NCI-H128 (cell line): ENCODE results near the gene EXOC3L2.
A peak's percentile ranks its signal among the peaks of the same experiment; 100 is the strongest.

ENCODE experiments used
- DNase-seq: peaks from one replicate; lab custom pipeline; 2025; ENCODE audit not compliant: unreplicated experiment; lab: John Stamatoyannopoulos, UW

EXOC3L2 gene

GRCh38 chr19:45182758-45183157 lies 62.4 kb downstream of the EXOC3L2 start:
- no peak for DNase-seq

DNA sequence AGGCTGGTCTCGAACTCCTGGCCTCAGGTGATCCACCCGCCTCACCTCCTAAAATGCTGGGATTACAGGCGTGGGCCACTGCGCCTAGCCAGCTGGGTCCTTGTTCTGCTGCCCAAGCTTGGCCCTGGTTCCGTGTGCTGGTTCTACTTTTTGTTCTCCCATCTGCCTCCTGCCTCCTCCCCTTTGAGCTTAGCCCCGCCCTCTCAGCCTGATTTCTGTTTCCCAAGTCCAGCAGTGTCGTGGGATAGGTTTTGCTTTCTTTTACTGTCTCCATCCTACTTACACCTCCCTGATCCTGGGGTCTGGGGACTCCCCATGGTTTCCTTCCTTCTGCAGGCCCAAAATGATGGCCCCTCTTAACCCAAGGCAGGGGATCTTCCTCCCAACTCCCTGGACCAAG lies 64.3 kb downstream of the EXOC3L2 start:
- no peak for DNase-seq

- no peak for DNase-seq
Measured at GRCh38 chr19:45179892-45180370, 65.3 kb downstream of the EXOC3L2 start.

DNA sequence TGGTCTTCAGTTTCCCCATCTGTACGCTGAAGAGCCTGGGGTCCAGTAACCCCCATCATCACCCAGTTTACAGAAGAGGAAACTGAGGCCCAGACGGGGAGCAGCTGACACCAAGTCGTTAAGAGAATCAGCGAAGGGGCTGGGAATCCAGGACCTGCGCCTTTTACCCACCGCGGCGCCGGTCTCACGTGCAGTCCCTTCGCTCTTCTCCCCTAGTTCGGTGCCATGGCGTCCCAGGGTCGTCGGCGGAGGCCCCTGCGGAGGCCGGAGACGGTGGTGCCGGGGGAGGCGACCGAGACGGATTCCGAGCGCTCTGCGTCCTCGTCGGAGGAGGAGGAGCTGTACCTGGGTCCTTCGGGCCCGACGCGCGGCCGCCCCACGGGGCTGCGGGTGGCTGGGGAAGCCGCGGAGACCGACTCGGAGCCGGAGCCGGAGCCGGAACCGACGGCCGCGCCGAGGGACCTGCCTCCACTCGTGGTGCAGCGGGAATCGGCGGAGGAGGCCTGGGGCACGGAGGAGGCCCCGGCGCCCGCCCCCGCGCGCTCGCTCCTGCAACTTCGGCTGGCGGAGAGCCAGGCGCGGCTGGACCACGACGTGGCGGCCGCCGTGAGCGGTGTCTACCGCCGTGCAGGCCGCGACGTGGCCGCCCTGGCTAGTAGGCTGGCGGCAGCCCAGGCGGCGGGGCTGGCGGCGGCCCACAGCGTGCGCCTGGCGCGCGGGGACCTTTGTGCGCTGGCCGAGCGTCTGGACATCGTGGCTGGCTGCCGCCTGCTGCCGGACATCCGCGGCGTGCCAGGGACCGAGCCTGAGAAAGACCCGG lies 65.9 kb downstream of the EXOC3L2 start:
- DNase-seq: no peak

GRCh38 chr19:45178262-45179071 lies 66.7 kb downstream of the EXOC3L2 start, which contains the start of gene BLOC1S3:
TSS of gene BLOC1S3 (plus strand) at chr19:45178784. CDS start at chr19:45179297, 513 bp downstream.
- DNase-seq: peak; percentile 100

GRCh38 chr19:45177817-45178261 lies 67.4 kb downstream of the EXOC3L2 start, which contains the start of gene TRAPPC6A:
TSS of gene TRAPPC6A (minus strand) at chr19:45178237. CDS start at chr19:45178218, 19 bp downstream.
- DNase-seq: no peak

DNA sequence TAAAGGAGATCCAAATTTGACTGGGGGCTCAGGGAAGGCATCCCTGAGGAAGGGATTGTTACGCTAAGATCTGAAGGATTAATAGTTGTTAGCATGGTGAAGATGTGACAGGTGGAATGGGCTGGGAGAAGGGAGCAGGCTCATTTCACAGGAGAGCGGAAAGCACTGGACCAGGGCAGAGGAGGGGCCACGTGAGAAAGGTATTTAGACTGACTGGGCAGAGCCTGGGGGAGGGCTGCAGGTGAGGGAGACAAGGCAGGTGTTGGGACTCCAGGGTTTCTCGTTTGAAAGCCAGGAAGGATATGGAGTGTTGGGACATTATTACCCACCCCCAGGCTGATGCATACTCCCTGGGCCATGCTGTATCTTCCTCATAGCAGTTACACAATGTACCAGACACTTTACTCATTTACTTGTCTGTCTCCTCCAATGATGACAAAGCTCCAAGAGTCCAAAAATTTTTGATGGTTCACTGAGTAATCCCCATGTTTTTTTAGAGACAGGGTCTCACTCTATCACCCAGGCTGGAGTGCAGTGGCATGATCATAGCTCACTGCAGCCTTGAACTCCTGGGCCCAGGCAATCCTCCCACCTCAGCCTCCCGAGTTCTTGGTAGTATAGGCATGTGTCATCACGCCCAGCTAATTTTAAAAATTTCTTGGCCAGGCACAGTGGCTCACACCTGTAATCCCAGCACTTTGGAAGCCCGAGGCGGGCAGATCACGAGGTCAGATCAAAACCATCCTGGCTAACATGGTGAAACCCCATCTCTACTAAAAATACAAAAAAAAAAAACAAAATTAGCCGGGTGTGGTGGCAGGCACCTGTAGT lies 69.5 kb downstream of the EXOC3L2 start:
- no peak for DNase-seq

DNA sequence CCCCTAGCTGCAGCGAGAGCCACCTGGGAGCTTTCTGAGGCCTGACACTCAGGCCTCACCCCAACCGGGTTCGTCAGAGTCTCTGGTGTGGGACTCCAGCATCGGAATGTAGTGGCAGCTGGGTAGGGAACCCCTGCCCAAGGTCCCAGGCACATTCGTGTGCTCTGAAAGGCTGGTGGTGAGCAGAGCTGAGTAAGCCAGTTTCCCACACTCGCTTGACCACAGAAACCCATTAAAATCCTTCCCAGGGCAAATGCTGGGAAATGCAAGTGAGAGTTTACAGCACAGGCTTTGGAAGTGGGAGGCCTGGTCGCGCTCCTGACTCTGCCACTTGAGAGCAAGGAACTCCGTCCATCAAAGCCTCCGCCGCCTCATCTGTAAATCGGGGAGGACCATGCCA lies 71.4 kb downstream of the EXOC3L2 start:
- DNase-seq: no peak

DNA sequence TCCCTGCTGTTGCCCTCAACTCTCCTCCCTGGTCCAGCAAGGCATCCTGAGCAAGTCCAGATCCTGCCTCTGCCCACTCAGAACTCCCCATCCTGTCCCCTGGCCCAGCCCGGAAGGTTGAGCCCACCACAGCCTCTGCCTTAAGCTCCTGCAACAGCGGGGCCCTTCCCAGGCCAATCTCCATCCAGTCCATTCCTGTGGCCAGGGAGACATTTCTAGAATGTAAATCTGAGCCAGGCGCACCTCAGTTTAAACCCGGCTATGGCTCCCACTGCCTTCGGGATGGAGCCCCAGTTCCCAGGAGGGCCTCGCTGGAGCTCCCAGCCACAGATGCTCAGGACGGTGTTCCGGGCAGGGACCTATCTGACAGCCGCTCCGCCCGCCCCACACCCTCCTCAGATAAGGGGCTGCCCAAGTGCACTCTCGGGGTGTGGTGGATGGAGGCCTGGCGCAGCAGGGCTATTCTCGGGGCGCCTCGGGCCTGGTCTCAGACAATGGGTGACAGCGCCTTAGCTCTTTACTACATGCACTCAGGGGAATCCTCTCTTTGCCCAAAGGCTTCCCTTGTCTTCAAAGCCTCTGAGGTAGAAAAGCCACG lies 72.5 kb downstream of the EXOC3L2 start:
- DNase-seq: no peak

DNA sequence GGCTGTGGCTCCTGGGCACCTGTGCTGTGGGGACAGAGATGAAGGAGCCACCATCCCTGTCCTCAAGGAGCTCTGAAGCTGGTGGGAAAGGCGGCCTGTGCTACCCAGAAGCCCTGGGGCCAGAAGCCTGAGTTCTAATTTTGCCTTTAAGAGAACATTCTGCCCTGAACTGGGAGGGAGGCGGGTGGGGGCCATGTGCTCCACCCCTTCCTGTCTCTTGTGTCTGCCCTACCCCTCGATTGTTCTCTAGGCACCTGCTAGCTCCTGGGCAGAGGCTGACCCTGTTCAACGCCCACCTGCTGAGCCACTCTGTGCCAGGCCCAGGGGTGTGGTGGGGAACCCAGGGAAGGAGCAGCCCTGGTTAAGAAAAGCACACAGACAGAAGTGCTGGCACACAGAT lies 73.0 kb downstream of the EXOC3L2 start:
- DNase-seq: no peak

DNA sequence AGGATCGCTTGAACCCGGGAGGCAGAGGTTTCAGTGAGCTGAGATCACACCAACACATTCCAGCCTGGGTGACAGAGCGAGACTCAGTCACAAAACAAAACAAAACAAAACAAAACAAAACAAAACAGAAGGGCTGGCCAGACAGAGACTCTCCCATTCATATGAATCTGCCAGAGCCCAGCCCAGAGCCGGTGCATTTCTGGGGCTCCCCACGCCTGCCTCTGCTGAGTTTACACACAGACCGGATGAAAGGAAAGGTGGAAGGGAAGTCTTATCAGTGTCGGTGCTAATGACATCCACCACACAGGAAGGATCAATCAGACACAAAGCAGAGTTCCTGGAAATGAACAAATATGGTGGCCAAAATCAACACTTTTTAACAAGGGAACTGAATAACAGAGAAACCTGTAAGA lies 74.0 kb downstream of the EXOC3L2 start:
- no peak for DNase-seq

GRCh38 chr19:45170146-45171106 lies 74.8 kb downstream of the EXOC3L2 start:
- no peak for DNase-seq

DNA sequence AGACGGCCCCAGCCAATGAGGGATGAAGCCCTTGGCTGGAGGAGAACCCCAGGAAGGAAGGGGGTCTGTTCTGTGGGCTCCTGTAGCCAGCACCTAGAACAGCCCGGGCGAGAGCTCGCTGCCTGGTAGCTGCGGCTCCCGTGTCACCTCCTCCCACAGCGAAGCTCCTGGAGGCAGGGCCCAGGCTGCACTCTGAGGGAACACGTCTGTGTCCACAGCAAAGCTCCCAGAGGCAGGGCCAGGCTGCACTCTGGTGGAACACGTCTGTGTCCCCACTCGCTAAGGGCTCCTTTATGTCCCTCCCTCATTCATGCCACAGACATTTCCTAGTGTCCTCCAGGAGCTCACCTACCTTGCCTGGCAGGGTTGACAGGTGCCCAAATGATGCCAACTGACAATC lies 75.6 kb downstream of the EXOC3L2 start:
- DNase-seq: no peak

- DNase-seq: no peak
Measured at GRCh38 chr19:45168767-45169351, 76.3 kb downstream of the EXOC3L2 start.

DNA sequence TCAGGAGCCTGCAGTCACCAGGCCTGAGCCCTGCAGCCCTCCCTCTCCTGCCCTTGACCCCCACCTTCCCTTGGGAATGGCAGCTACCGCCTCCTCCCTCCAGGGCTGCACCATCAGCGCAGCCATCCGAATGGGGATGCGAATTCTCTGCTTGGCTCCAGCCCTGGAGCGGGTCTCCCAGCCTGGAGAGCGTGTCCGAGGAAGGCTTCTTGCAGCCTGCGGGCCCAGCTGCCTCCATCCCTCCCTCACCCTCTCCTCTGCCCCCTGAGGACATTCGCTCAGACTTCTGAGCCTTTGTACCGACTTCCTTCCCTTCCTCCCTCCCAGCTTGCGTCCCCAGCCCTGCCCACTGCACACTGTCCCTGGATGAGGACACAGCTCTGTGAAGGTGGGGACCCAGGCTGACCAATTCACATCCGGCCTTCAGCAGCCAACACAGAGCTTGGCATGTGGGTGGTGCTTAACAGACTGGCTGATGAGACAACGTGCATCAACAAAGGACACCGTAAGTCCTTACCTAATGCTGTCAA lies 78.4 kb downstream of the EXOC3L2 start:
- no peak for DNase-seq

DNA sequence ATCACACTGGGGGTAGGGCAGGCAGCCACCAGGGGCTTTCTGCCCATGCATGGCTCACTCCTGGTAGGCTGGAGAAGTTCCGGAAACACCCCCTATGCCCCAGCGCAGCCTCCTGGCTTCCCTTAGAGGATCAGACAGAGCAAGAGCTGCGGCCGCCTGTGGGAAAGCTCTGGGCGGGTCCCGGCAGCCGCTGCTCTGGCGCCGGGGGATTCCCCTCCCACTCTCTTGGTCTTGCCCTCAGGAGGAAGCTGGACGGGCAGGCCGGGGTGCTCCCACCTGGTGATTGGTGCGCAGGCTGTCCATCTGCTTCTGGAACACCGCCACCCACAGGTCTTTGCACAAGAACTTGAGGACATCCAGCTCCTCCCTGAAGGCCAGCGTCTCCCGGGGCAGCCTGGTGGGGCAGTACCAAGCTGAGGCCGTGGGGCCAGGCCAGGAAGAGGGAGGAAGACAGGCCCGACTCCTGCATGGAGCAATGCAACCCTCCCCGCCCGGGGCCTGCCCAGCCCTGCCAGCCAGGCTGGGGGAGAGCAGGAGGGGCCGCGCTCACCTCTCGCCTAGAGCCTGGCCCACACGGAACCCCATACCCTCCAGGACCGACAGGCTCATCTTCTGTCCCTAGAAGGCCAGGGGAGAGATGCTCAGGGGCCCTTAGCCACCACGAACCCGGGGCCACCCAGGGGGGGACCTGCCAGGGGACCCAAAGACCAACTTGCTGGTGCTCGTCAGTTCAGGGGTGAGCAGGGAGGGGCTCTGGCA lies 80.5 kb downstream of the EXOC3L2 start:
- no peak for DNase-seq

DNA sequence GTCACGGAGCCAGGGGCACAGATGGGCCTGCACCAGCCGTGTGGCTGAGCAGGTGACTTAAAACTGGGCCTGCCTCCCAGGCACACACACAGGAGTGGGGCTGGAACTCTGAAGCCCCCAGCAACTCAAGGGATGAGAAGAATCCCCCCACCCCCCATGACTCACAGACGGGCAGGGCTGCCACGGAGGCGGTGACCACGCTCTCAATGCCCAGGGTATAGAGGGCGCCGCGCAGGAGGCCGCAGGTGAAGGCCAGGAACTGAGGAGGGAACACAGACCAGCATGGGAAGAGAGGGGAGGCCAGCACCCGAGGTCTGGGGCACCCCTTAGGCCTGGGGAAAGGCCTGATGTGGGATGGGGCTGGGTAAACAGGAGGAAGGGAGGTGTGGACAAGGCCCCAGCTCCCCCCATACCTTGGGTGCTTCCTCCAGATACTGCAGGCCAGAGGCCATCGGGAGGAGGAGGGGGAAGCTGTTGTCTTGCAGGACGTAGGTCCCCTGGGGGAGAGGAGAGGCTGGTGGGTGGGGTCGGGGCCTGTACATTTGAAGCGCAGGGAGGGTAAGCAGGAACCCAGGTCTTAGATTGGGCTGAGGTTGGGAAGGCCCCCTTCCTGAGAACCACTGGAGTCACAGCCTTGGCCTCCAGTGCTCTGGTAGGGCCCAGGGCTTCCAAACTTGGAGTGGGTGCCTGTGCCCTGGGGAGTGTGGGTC lies 81.3 kb downstream of the EXOC3L2 start:
- DNase-seq: no peak
